HepG2 (cell line): ENCODE measurements around the gene WSB1. TPM values are rescaled to one million over a fixed set of nuclear protein-coding genes. Genes with fewer than 3 reads are reported as not detected.

Experiments used
- ATAC-seq: fragments of 200-7000 bp; cut with Tn5 transposase; 3 replicates; pipeline ENCODE4 v1.9.1; 2020; ENCODE audit warnings: mild to moderate bottlenecking, moderate library complexity
- BruUV-seq: library from RNA; stranded (reverse); fragments of 400-500 nt; replicated peaks from 2 replicates; lab custom pipeline; 2021; lab: Mats Ljungman, UMichigan
- CTCF ChIA-PET: fragments of 300-600 bp; formaldehyde crosslinking; extraction: SDS; loops from one replicate; lab custom pipeline; 2021; ENCODE audit warnings: low total read pairs, inconsistent platforms, low intra/inter-chr PET ratio; lab: Yijun Ruan, JAX
- POLR2A ChIA-PET: fragments of 350-600 bp; sonication (Branson Sonifier 250); formaldehyde crosslinking; loops from one replicate; lab custom pipeline; 2020; ENCODE audit warnings: antibody characterized with exemption, inconsistent platforms; lab: Yijun Ruan, JAX
- DNase-seq: peaks from one replicate; pipeline ENCODE4 v3.0.0-alpha.2; 2015; ENCODE audit warnings: low spot score
- FAIRE-seq: peaks from 3 replicates; lab custom pipeline; 2011; peaks lifted over from hg19 to GRCh38; lab: Jason Lieb, UNC
- H2AFZ ChIP-seq: one replicate; pipeline ENCODE4 v1.6.1; 2011; ENCODE audit warnings: low read length, inconsistent platforms
- H3K27ac ChIP-seq: fragments of 300-600 bp; 3 replicates; pipeline ENCODE4 v1.8.0; 2011; ENCODE audit warnings: mixed run types, mild to moderate bottlenecking, mixed read lengths, low read length, inconsistent platforms; ENCODE audit not compliant: insufficient read depth; ENCODE audit errors: extremely low read length
- H3K27me3 ChIP-seq, 2 experiments: fragments of 200-600 bp in 1 of 2; 2 replicates in 1 of 2; 3 replicates in 1 of 2; pipeline versions ENCODE4 v1.6.0 to v1.8.0; 2011; ENCODE audit warnings: low read length in 2 of 2, mild to moderate bottlenecking in 2 of 2, moderate library complexity in 2 of 2, inconsistent platforms in 1 of 2; ENCODE audit not compliant: insufficient read depth in 2 of 2, control insufficient read depth in 1 of 2
- H3K36me3 ChIP-seq, 2 experiments: fragments of 200-600 bp in 1 of 2; replicated peaks in 1 of 2; 2 replicates in 1 of 2; 3 replicates in 1 of 2; pipeline versions ENCODE4 v1.5.1 to v1.8.0; 2011; ENCODE audit warnings: low read length in 2 of 2, inconsistent platforms in 1 of 2; ENCODE audit not compliant: insufficient read depth in 2 of 2, control insufficient read depth in 1 of 2
- H3K4me1 ChIP-seq: 2 replicates; pipeline ENCODE4 v1.5.1; 2012; ENCODE audit warnings: low read length, inconsistent platforms; ENCODE audit not compliant: insufficient read depth
- H3K4me2 ChIP-seq: 2 replicates; pipeline ENCODE4 v1.6.0; 2011; ENCODE audit warnings: low read depth, low read length, inconsistent platforms
- H3K4me3 ChIP-seq, 3 experiments: fragments of 200-600 bp in 1 of 3; sonication (generic), shearing (Covaris generic) in 1 of 3; replicated peaks in 1 of 3; 2 replicates each; pipeline ENCODE4 v1.5.1; 2011 to 2016; ENCODE audit warnings: low read length in 3 of 3, inconsistent platforms in 2 of 3, low read depth in 2 of 3, mild to moderate bottlenecking in 2 of 3, control low read depth in 1 of 3, mixed read lengths in 1 of 3; ENCODE audit not compliant: insufficient read depth in 1 of 3
- H3K79me2 ChIP-seq: one replicate; pipeline ENCODE4 v1.6.1; 2011; ENCODE audit warnings: low read length, inconsistent platforms; ENCODE audit not compliant: insufficient read depth
- H3K9ac ChIP-seq: 2 replicates; pipeline ENCODE4 v1.6.0; 2011; ENCODE audit warnings: mild to moderate bottlenecking, low read depth, low read length, inconsistent platforms; ENCODE audit not compliant: insufficient read depth
- H3K9me3 ChIP-seq: 2 replicates; pipeline ENCODE4 v1.5.1; 2012; ENCODE audit warnings: mild to moderate bottlenecking, low read length
- H4K20me1 ChIP-seq: 2 replicates; pipeline ENCODE4 v1.6.0; 2011; ENCODE audit warnings: inconsistent platforms, mild to moderate bottlenecking, low read length, moderate library complexity; ENCODE audit not compliant: insufficient read depth
- RERE ChIP-seq: IDR thresholded peaks from 2 replicates; pipeline ENCODE4 v1.6.1; 2016; ENCODE audit warnings: low read depth, missing genetic modification reagents, missing compliant biosample characterization
- WGBS: methylation state at CpG from one replicate; pipeline ENCODE4 v1.1.6; 2017; ENCODE audit warnings: low lambda C conversion rate; 5-methylcytosine and 5-hydroxymethylcytosine counted together
- in situ Hi-C: cut with HindIII; loops from 2 replicates; pipeline ENCODE4 v1.10.0; 2017; ENCODE audit warnings: low pct_unique_long_range_greater_than_20kb; ENCODE audit not compliant: extremely low pct_ligation_motif_present
- intact Hi-C: fragments of 100-400 bp; cut with micrococcal nuclease; formaldehyde crosslinking; loops from one replicate; pipeline ENCODE4 v1.10.0; 2022; ENCODE audit not compliant: unreplicated experiment
- polyA plus RNA-seq, 8 experiments: library from polyadenylated mRNA; depleted of rRNA in 3 of 8; stranded (reverse) in 7 of 8; unstranded in 1 of 8; fragments of >200 nt; fragmentation: Illumina TruSeq in 4 of 8; extraction: Trizol in 4 of 8; gene quantifications; 2 replicates each; pipeline versions ENCODE4 v1.2.1 to v1.2.3, GENCODE V29; 2011 to 2016; ENCODE audit warnings: low read depth in 4 of 8, missing spikeins in 1 of 8, mixed read lengths in 1 of 8; ENCODE audit not compliant: insufficient read depth in 1 of 8
- total RNA-seq, 5 experiments: library from RNA; depleted of rRNA; stranded (reverse); fragments of >200 nt; fragmentation: Illumina TruSeq; extraction: Trizol; gene quantifications; 2 replicates each; pipeline ENCODE4 v1.2.3, GENCODE V29; 2016; ENCODE audit warnings: low read depth in 1 of 5

The WSB1 gene
- total and polyA plus RNA-seq, 2 of the 13 experiments (the other 11 are each of a cell fraction or from before 2014, with no cell fraction given): 81.3 to 294 TPM

DNA sequence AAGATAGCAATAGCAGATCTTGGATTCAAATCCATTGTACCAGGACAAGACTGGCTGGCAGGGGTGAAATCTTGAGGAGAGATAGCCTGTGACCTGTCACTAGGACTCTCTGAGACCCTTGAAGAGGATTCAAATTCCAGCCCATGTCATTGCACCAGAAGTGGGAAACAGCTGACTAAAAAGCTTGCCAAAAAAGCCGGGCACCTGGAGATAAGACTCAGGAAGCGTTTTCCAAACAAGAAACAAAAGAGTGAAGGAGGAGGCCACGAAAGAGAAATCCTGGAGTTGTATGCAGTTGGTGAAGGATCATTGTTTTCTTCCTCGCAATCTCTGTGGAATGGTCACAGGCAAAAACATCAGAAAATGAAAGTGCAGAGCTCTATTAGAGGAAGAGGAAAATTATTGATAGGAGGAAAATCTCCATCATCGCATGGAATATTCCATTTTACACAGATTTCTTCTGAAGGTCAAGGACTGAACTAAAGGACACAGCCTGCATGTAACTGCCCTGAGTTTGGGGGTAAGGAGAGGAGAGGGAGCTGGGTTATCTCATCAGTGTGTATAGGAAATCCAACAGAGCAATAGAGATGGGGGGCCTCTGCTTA, 9.0 kb upstream of the WSB1 start:
- Histone ChIP-seq H3K4me1 (peaks cover 15% of the 10 kb centered on the region), H3K4me2 (peak overlapping the region; percentile 39; the same call in 1 of the 2 replicates), H3K9me3 (no peaks in the 10 kb centered on the region), H4K20me1 (no peaks in the 10 kb centered on the region), H2AFZ (no peak overlapping the region), H3K4me3 (no peak overlapping the region), H3K79me2 (no peaks in the 10 kb centered on the region), H3K27ac (no peak overlapping the region), H3K27me3 (0 out of 5 replicates have a peak, but pooled peaks cover 2 to 9% of the 10 kb centered on the region in 2 experiments), H3K36me3 (no peaks in the 10 kb centered on the region), H3K9ac (no peak overlapping the region)
- BruUV-seq: no TSS peak
- ATAC-seq (no peak), FAIRE-seq (no peak), DNase-seq (no peak)
- 16% methylated on average over 5 of the region's 5 CpGs for WGBS
- ChIA-PET CTCF (no interaction called here), POLR2A (interaction anchor here (0.6 to 1.3 kb wide), 4 partner anchors 9 to 43 kb away, joined by 3 to 9 read pairs (median 4); no protein-coding TSS in a partner anchor)
- intact Hi-C loops (no loop called here), in situ Hi-C loops (no loop called here)
- TF ChIP-seq RERE (CRISPR knock-in tag): no peak
